Tibial nerve (tissue), 4 donors: ENCODE measurements around the gene MYL12B. TPM values are rescaled to one million over a fixed set of nuclear protein-coding genes. Genes with fewer than 3 reads are reported as not detected.
"Not testable (repeated sequence)": the region's sequence is repeated elsewhere in the genome, so short reads cannot be mapped to it uniquely, and the experiment has no call there.

Experiments
- DNase-seq, 2 donors: peaks; one replicate each; pipeline ENCODE4 v3.0.0-alpha.2; 2019; ENCODE audit warnings: low spot score in 2 of 2
- H3K27ac ChIP-seq, 4 donors: fragments of 200-600 bp; sonication (generic) in 3 of 4; one replicate each; pipeline ENCODE4 v1.5.1; 2017 to 2019; ENCODE audit warnings: mild to moderate bottlenecking in 1 of 4
- H3K27me3 ChIP-seq, 2 donors: fragments of 200-600 bp; sonication (generic) in 1 of 2; one replicate each; pipeline versions ENCODE4 v1.5.1 to v1.6.0; 2017 to 2019
- H3K36me3 ChIP-seq, 3 donors: fragments of 200-600 bp; sonication (generic); one replicate each; pipeline ENCODE4 v1.5.1; 2018 to 2019
- H3K4me1 ChIP-seq, 4 donors: fragments of 200-600 bp; sonication (generic) in 3 of 4; one replicate each; pipeline ENCODE4 v1.5.1; 2017 to 2019
- H3K4me3 ChIP-seq, 4 donors: fragments of 200-600 bp; sonication (generic) in 3 of 4; one replicate each; pipeline ENCODE4 v1.5.1; 2017 to 2019; ENCODE audit warnings: mild to moderate bottlenecking in 1 of 4, moderate library complexity in 1 of 4
- H3K9me3 ChIP-seq, 4 donors: fragments of 200-600 bp; sonication (generic) in 3 of 4; one replicate each; pipeline ENCODE4 v1.5.1; 2017 to 2019
- EP300 ChIP-seq, 2 donors: sonication (generic); formaldehyde crosslinking; IDR thresholded peaks; one replicate each; pipeline ENCODE4 v1.6.1; 2017; ENCODE audit warnings: antibody characterized with exemption in 2 of 2, mild to moderate bottlenecking in 1 of 2
- POLR2A ChIP-seq, 2 donors: fragments of 450-650 bp; IDR thresholded peaks; one replicate each; pipeline ENCODE4 v1.6.1; 2017; ENCODE audit warnings: antibody characterized with exemption in 2 of 2, mild to moderate bottlenecking in 2 of 2, moderate library complexity in 2 of 2
- WGBS, 2 donors: methylation state at CpG; one replicate each; pipeline ENCODE4 v1.1.5; 2018; 5-methylcytosine and 5-hydroxymethylcytosine counted together
- total RNA-seq, 4 donors: library from RNA; depleted of rRNA; stranded (reverse); fragments of >200 nt; gene quantifications; one replicate each; pipeline ENCODE4 v1.1.0, GENCODE V29; 2016
- TF ChIP-seq, protein P1 (sequence below), 5 experiments: fragments of 200-600 bp in 3 of 5; fragments of 450-650 bp in 2 of 5; sonication (generic) in 3 of 5; IDR thresholded peaks; one replicate each; pipeline ENCODE4 v1.5.1; 2016 to 2019; ENCODE audit warnings: antibody characterized with exemption in 5 of 5, mild to moderate bottlenecking in 3 of 5, moderate library complexity in 2 of 5

MYL12B gene
- total RNA-seq, 4 donors from 2014 or later, result 244 to 321 (median 281) TPM

- DNase-seq, result no peak
- no peak overlapping the region for H3K4me3 ChIP-seq
- no peaks in the 10 kb centered on the region for H3K9me3 ChIP-seq
- peaks cover 0 to 15% (median 7%) of the 10 kb centered on the region in 3 donors for H3K36me3 ChIP-seq
- WGBS, 2 donors, result 64% methylated on average over 4 of the region's 4 CpGs
- H3K27me3 ChIP-seq, result no peaks in the 10 kb centered on the region
- H3K4me1 ChIP-seq, result peaks cover 0 to 86% (median 46%) of the 10 kb centered on the region in 4 donors
- no peak overlapping the region for H3K27ac ChIP-seq
- TF ChIP-seq, protein P1, sequence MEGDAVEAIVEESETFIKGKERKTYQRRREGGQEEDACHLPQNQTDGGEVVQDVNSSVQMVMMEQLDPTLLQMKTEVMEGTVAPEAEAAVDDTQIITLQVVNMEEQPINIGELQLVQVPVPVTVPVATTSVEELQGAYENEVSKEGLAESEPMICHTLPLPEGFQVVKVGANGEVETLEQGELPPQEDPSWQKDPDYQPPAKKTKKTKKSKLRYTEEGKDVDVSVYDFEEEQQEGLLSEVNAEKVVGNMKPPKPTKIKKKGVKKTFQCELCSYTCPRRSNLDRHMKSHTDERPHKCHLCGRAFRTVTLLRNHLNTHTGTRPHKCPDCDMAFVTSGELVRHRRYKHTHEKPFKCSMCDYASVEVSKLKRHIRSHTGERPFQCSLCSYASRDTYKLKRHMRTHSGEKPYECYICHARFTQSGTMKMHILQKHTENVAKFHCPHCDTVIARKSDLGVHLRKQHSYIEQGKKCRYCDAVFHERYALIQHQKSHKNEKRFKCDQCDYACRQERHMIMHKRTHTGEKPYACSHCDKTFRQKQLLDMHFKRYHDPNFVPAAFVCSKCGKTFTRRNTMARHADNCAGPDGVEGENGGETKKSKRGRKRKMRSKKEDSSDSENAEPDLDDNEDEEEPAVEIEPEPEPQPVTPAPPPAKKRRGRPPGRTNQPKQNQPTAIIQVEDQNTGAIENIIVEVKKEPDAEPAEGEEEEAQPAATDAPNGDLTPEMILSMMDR (IDR thresholded peaks at IDR 0.05), result no peak
- TF ChIP-seq EP300 (IDR thresholded peaks at IDR 0.05) (no peak), POLR2A (IDR thresholded peaks at IDR 0.05) (no peak)
Measured at GRCh38 chr18:3269241-3269913, 7.4 kb downstream of the MYL12B start.

GRCh38 chr18:3269914-3270299 lies 8.0 kb downstream of the MYL12B start:
- Histone ChIP-seq H3K36me3 (peaks cover 0 to 21% (median 7%) of the 10 kb centered on the region in 3 donors), H3K4me1 (peaks cover 0 to 81% (median 40%) of the 10 kb centered on the region in 4 donors), H3K9me3 (no peaks in the 10 kb centered on the region), H3K27ac (no peak overlapping the region), H3K27me3 (no peaks in the 10 kb centered on the region), H3K4me3 (no peak overlapping the region)
- no peak for DNase-seq
- WGBS, 2 donors, result 91 to 94% methylated on average over 1 of the region's 1 CpG
- TF ChIP-seq EP300 (IDR thresholded peaks at IDR 0.05) (no peak), POLR2A (IDR thresholded peaks at IDR 0.05) (no peak)
- TF ChIP-seq, protein P1 (IDR thresholded peaks at IDR 0.05), result no peak

DNA sequence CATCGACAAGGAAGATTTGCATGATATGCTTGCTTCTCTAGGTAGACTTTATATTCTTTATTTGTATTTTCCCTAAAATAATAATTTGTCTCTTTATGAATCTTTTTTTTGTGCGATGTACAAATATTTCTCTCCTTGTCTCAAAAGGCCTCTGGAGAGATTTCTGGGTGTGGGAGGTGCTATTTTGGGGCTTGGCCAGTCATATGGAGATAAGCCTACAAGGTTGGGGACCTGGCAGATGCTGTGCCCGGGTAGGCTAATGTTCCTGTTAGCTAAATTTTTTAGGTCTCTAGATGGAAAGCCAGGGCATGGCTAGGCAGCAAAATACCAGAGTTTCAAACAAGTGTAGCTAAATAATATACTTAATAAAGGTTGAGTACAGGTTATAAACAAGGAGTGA lies 11.1 kb downstream of the MYL12B start:
- H3K9me3 ChIP-seq, result no peaks in the 10 kb centered on the region
- peaks cover 0 to 47% (median 7%) of the 10 kb centered on the region in 3 donors for H3K36me3 ChIP-seq
- H3K4me1 ChIP-seq, result peaks cover 0 to 50% (median 11%) of the 10 kb centered on the region in 4 donors
- no peak overlapping the region for H3K27ac ChIP-seq
- H3K27me3 ChIP-seq, result no peaks in the 10 kb centered on the region
- no peak overlapping the region for H3K4me3 ChIP-seq
- 50 to 56% methylated on average over 3 of the region's 3 CpGs for WGBS, 2 donors
- DNase-seq, result no peak
- no peak for TF ChIP-seq POLR2A (IDR thresholded peaks at IDR 0.05)
- TF ChIP-seq EP300 (IDR thresholded peaks at IDR 0.05), result no peak
- TF ChIP-seq, protein P1 (IDR thresholded peaks at IDR 0.05), result no peak

DNA sequence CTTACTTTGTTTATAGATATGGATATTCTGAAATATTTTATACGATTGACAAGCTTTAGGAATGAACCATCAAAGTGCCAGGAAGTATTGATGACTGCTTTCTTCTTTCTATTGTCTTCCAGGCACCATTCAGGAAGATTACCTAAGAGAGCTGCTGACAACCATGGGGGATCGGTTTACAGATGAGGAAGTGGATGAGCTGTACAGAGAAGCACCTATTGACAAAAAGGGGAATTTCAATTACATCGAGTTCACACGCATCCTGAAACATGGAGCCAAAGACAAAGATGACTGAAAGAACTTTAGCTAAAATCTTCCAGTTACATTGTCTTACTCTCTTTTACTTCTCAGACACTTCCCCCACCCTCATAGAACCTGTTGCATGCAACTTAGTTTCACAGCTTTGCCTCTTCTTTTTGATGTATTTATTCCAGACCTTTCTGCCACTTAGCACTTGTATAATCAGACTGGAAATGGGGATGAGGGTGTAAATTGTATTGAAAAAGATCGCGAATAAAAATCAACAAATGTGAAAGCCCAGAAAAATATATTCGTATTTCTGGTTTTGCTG lies 15.8 kb downstream of the MYL12B start:
- H3K36me3 ChIP-seq, result peaks cover 0 to 55% (median 7%) of the 10 kb centered on the region in 3 donors
- not testable (repeated sequence) for H3K27me3 ChIP-seq, H3K27ac ChIP-seq, H3K9me3 ChIP-seq, DNase-seq, H3K4me3 ChIP-seq
- WGBS, 2 donors, result 75 to 80% methylated on average over 7 of the region's 7 CpGs
- peaks cover 0 to 15% (median 3%) of the 10 kb centered on the region in 4 donors for H3K4me1 ChIP-seq

GRCh38 chr18:3279201-3280185 lies 17.6 kb downstream of the MYL12B start:
- Histone ChIP-seq H3K9me3 (no peaks in the 10 kb centered on the region), H3K27ac (peak overlapping the region in 1 of 4 donors; percentile 32), H3K4me1 (peaks cover 0 to 15% (median 3%) of the 10 kb centered on the region in 4 donors), H3K36me3 (peaks cover 0 to 39% (median 0%) of the 10 kb centered on the region in 3 donors), H3K4me3 (no peak overlapping the region), H3K27me3 (no peaks in the 10 kb centered on the region)
- DNase-seq, result no peak
- TF ChIP-seq EP300 (IDR thresholded peaks at IDR 0.05) (no peak), POLR2A (IDR thresholded peaks at IDR 0.05) (no peak)
- TF ChIP-seq, protein P1 (IDR thresholded peaks at IDR 0.05), result no peak
- WGBS, 2 donors, result 24% methylated on average over 14 of the region's 14 CpGs
